SK-N-MC (cell line): ENCODE results near the gene SIGLEC15.

Experiments
- EZH2 ChIP-seq: fragments of 200-600 bp; sonication (generic); IDR thresholded peaks from one replicate; pipeline ENCODE4 v1.6.1; 2017; ENCODE audit warnings: antibody characterized with exemption
- FOXP2 ChIP-seq: optimal IDR thresholded peaks from 2 replicates; pipeline ENCODE3; 2011; ENCODE audit warnings: mild to moderate bottlenecking, moderate library complexity; ENCODE audit not compliant: insufficient read depth; ENCODE audit errors: extremely low read length, control extremely low read depth
- POLR2AphosphoS5 ChIP-seq: IDR thresholded peaks from 2 replicates; pipeline ENCODE4 v1.6.1; 2012; ENCODE audit warnings: mild to moderate bottlenecking, low read depth, low read length, borderline replicate concordance

- TF ChIP-seq POLR2AphosphoS5 (no peak), EZH2 (no peak), FOXP2 (no peak)
Measured at GRCh38 chr18:45826084-45826483, 609 bp downstream of the SIGLEC15 start.
